K562 (cell line): ENCODE results near the gene SLC38A2. TPM values are rescaled to one million over a fixed set of nuclear protein-coding genes. Genes with fewer than 3 reads are reported as not detected.

ENCODE experiments used
- EP400 ChIP-seq: fragments of 450-650 bp; IDR thresholded peaks from 2 replicates; pipeline ENCODE4 v1.6.1; 2017; ENCODE audit warnings: antibody characterized with exemption, mild to moderate bottlenecking, moderate library complexity
- SRSF1 ChIP-seq: fragments of 200-400 bp; formaldehyde crosslinking; IDR thresholded peaks from 2 replicates; pipeline ENCODE4 v1.6.1; 2017; ENCODE audit warnings: mild to moderate bottlenecking, low read depth, low read length, moderate library complexity
- TCF7L2 ChIP-seq: fragments of 150-350 bp; IDR thresholded peaks from 2 replicates; pipeline ENCODE4 v1.6.1; 2016; ENCODE audit warnings: low read depth, mild to moderate bottlenecking, low read length, moderate library complexity
- ZBTB17 ChIP-seq: fragments of 450-650 bp; formaldehyde crosslinking; IDR thresholded peaks from 2 replicates; pipeline ENCODE4 v1.4.0; 2020; ENCODE audit warnings: mild to moderate bottlenecking
- polyA plus RNA-seq, 8 experiments: library from polyadenylated mRNA; depleted of rRNA in 4 of 8; stranded (reverse) in 5 of 8; unstranded in 3 of 8; fragments of >200 nt; fragmentation: Nextera tagmentation in 2 of 8; fragmentation: Illumina TruSeq in 1 of 8; extraction: Ambion mirVana in 2 of 8; extraction: Trizol in 1 of 8; gene quantifications; 2 replicates each; pipeline versions ENCODE4 v1.2.1 to v1.2.3, GENCODE V29; 2011 to 2014; ENCODE audit warnings: inconsistent platforms in 1 of 8, missing spikeins in 1 of 8
- total RNA-seq, 7 experiments: library from RNA; depleted of rRNA in 6 of 7; stranded (reverse); fragments of >200 nt in 6 of 7; fragmentation: Illumina TruSeq in 2 of 7; extraction: Trizol in 2 of 7; gene quantifications; 2 replicates each; pipeline versions ENCODE4 v1.2.1 to v1.2.3, GENCODE V29; 2011 to 2021; ENCODE audit warnings: low replicate concordance in 1 of 7
- TF ChIP-seq, protein P1 (sequence below), 3 experiments: IDR thresholded peaks in 2 of 3; conservative IDR thresholded peaks in 1 of 3; 2 replicates each; pipeline ENCODE4 v1.5.1; 2011 to 2012; ENCODE audit warnings: low read length in 3 of 3, mild to moderate bottlenecking in 3 of 3, control low read depth in 2 of 3, improper control_type of control experiment in 1 of 3, inconsistent platforms in 1 of 3, low read depth in 1 of 3, mixed read lengths in 1 of 3, moderate library complexity in 1 of 3; ENCODE audit not compliant: insufficient read depth in 2 of 3
- TF ChIP-seq, protein P2 (sequence below): IDR thresholded peaks from 3 replicates; pipeline ENCODE4 v1.6.1; 2011; ENCODE audit warnings: borderline replicate concordance, mild to moderate bottlenecking, moderate library complexity; ENCODE audit not compliant: insufficient read length; ENCODE audit errors: extremely low read depth
- TF ChIP-seq, protein P3 (sequence below): fragments of 450-650 bp; IDR thresholded peaks from 2 replicates; pipeline ENCODE4 v1.6.1; 2017; ENCODE audit warnings: antibody characterized with exemption
- TF ChIP-seq, protein P4 (sequence below): IDR thresholded peaks from 2 replicates; pipeline ENCODE4 v1.6.1; 2016; ENCODE audit warnings: missing genetic modification characterization, missing compliant biosample characterization
- TF ChIP-seq, protein P5 (sequence below): fragments of 450-650 bp; IDR thresholded peaks from 2 replicates; pipeline ENCODE4 v1.6.1; 2016; ENCODE audit warnings: borderline replicate concordance

SLC38A2 gene
- total and polyA plus RNA-seq, 9 of the 15 experiments (the other 6 are each of a cell fraction or from before 2014, with no cell fraction given): 98.7 to 292 (median 143) TPM

DNA sequence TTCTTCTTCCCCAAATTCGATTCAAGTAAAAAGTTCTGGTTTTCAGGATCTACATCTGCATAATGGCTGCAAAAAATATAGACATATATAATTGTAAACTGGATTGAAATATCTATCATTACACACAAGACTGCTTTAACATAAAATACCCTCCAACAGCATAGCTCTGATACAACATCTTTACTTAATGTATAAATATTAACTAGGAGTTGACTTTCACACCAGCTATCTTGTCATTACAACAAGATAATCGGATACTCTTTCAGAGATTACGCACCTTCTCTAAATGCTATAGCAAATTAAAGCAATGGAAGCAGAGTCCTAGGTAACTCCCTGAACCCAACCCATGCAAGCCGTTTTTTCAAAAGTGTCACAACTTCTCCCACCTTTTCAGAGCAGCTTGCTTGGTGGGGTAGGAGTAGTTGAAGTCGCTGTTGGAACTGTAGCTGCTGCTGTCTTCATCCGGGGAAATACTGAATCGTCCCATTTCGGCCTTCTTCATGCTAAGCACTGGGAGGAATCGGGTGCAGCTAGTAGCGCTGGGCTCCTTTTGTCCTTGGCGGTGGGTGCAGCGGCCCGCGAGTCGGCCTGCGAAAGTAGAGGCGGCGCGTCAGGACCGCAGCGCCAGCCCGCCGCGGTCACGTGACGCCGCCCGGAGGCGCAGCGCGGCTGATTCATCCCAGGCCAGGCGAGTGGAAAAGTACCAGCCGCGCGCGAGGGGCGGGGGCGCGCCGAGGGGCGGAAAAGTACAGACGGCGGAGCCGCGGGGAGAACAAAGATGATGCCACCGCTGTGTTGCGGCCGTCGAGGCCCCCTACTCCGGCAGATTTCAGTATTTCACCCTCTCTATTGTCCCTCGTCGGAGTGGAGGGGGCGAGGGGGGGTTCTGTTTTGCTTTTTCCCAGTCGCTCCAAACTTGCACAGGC, 1.5 kb downstream of the SLC38A2 start (continued):
- TF ChIP-seq, protein P1, sequence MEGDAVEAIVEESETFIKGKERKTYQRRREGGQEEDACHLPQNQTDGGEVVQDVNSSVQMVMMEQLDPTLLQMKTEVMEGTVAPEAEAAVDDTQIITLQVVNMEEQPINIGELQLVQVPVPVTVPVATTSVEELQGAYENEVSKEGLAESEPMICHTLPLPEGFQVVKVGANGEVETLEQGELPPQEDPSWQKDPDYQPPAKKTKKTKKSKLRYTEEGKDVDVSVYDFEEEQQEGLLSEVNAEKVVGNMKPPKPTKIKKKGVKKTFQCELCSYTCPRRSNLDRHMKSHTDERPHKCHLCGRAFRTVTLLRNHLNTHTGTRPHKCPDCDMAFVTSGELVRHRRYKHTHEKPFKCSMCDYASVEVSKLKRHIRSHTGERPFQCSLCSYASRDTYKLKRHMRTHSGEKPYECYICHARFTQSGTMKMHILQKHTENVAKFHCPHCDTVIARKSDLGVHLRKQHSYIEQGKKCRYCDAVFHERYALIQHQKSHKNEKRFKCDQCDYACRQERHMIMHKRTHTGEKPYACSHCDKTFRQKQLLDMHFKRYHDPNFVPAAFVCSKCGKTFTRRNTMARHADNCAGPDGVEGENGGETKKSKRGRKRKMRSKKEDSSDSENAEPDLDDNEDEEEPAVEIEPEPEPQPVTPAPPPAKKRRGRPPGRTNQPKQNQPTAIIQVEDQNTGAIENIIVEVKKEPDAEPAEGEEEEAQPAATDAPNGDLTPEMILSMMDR (IDR thresholded peaks at IDR 0.05 in 2 of 3, conservative IDR thresholded peaks at IDR 0.05 in 1 of 3; ENCODE audit: insufficient read depth in 2 of 3, low read depth in 1 of 3, low read length in 3 of 3): peak; percentile 19 to 46 (median 34); a peak in 2 of 6 replicates
- TF ChIP-seq ZBTB17 (peak; percentile 84), EP400 (peak; percentile 51), SRSF1 (no peak), TCF7L2 (no peak)
- TF ChIP-seq, protein P2, sequence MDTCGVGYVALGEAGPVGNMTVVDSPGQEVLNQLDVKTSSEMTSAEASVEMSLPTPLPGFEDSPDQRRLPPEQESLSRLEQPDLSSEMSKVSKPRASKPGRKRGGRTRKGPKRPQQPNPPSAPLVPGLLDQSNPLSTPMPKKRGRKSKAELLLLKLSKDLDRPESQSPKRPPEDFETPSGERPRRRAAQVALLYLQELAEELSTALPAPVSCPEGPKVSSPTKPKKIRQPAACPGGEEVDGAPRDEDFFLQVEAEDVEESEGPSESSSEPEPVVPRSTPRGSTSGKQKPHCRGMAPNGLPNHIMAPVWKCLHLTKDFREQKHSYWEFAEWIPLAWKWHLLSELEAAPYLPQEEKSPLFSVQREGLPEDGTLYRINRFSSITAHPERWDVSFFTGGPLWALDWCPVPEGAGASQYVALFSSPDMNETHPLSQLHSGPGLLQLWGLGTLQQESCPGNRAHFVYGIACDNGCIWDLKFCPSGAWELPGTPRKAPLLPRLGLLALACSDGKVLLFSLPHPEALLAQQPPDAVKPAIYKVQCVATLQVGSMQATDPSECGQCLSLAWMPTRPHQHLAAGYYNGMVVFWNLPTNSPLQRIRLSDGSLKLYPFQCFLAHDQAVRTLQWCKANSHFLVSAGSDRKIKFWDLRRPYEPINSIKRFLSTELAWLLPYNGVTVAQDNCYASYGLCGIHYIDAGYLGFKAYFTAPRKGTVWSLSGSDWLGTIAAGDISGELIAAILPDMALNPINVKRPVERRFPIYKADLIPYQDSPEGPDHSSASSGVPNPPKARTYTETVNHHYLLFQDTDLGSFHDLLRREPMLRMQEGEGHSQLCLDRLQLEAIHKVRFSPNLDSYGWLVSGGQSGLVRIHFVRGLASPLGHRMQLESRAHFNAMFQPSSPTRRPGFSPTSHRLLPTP: no peak
- TF ChIP-seq, protein P3, sequence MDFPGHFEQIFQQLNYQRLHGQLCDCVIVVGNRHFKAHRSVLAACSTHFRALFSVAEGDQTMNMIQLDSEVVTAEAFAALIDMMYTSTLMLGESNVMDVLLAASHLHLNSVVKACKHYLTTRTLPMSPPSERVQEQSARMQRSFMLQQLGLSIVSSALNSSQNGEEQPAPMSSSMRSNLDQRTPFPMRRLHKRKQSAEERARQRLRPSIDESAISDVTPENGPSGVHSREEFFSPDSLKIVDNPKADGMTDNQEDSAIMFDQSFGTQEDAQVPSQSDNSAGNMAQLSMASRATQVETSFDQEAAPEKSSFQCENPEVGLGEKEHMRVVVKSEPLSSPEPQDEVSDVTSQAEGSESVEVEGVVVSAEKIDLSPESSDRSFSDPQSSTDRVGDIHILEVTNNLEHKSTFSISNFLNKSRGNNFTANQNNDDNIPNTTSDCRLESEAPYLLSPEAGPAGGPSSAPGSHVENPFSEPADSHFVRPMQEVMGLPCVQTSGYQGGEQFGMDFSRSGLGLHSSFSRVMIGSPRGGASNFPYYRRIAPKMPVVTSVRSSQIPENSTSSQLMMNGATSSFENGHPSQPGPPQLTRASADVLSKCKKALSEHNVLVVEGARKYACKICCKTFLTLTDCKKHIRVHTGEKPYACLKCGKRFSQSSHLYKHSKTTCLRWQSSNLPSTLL: no peak
- TF ChIP-seq, protein P4, sequence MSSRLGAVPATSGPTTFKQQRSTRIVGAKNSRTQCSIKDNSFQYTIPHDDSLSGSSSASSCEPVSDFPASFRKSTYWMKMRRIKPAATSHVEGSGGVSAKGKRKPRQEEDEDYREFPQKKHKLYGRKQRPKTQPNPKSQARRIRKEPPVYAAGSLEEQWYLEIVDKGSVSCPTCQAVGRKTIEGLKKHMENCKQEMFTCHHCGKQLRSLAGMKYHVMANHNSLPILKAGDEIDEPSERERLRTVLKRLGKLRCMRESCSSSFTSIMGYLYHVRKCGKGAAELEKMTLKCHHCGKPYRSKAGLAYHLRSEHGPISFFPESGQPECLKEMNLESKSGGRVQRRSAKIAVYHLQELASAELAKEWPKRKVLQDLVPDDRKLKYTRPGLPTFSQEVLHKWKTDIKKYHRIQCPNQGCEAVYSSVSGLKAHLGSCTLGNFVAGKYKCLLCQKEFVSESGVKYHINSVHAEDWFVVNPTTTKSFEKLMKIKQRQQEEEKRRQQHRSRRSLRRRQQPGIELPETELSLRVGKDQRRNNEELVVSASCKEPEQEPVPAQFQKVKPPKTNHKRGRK (tag): no peak
- TF ChIP-seq, protein P5, sequence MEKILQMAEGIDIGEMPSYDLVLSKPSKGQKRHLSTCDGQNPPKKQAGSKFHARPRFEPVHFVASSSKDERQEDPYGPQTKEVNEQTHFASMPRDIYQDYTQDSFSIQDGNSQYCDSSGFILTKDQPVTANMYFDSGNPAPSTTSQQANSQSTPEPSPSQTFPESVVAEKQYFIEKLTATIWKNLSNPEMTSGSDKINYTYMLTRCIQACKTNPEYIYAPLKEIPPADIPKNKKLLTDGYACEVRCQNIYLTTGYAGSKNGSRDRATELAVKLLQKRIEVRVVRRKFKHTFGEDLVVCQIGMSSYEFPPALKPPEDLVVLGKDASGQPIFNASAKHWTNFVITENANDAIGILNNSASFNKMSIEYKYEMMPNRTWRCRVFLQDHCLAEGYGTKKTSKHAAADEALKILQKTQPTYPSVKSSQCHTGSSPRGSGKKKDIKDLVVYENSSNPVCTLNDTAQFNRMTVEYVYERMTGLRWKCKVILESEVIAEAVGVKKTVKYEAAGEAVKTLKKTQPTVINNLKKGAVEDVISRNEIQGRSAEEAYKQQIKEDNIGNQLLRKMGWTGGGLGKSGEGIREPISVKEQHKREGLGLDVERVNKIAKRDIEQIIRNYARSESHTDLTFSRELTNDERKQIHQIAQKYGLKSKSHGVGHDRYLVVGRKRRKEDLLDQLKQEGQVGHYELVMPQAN: peak; percentile 50; the same call in 1 of the 2 replicates
